GM19467 (cell line): ENCODE results near the gene MLN.

Source experiments
- ATAC-seq: cut with Tn5 transposase; IDR thresholded peaks from one replicate; pipeline ENCODE4 v1.9.1; 2021; ENCODE audit warnings: mild to moderate bottlenecking, moderate library complexity; ENCODE audit not compliant: unreplicated experiment

MLN gene

GRCh38 chr6:33790910-33791309, 12.9 kb downstream of the MLN start:
- ATAC-seq, result no peak

GRCh38 chr6:33790379-33790778, 13.4 kb downstream of the MLN start:
- no peak for ATAC-seq

GRCh38 chr6:33789550-33789895, 14.3 kb downstream of the MLN start:
- no peak for ATAC-seq

GRCh38 chr6:33788694-33789549, 14.9 kb downstream of the MLN start, which contains the start of gene LEMD2:
LEMD2 (minus strand) TSS chr6:33789130; CDS start chr6:33789116, 14 bp downstream.
- ATAC-seq, result peak; percentile 80

GRCh38 chr6:33787954-33788693, 15.7 kb downstream of the MLN start:
- ATAC-seq, result peak; percentile 39

- no peak for ATAC-seq
Observed at GRCh38 chr6:33787346-33787953, 16.4 kb downstream of the MLN start.

GRCh38 chr6:33786736-33787135, 17.1 kb downstream of the MLN start:
- no peak for ATAC-seq

- no peak for ATAC-seq
Observed at GRCh38 chr6:33785778-33786177, 18.0 kb downstream of the MLN start.

- ATAC-seq, result no peak
Observed at GRCh38 chr6:33784787-33785186, 19.0 kb downstream of the MLN start.

- no peak for ATAC-seq
Observed at GRCh38 chr6:33783781-33784520, 19.9 kb downstream of the MLN start.

- ATAC-seq, result no peak
Observed at GRCh38 chr6:33782561-33782960, 21.2 kb downstream of the MLN start.

GRCh38 chr6:33781131-33781975, 22.4 kb downstream of the MLN start:
- ATAC-seq, result no peak

- no peak for ATAC-seq
Observed at GRCh38 chr6:33779895-33780294, 23.9 kb downstream of the MLN start.

GRCh38 chr6:33779290-33779689, 24.5 kb downstream of the MLN start:
- ATAC-seq, result no peak

- no peak for ATAC-seq
Observed at GRCh38 chr6:33778444-33779121, 25.2 kb downstream of the MLN start.

- ATAC-seq, result no peak
Observed at GRCh38 chr6:33777398-33778388, 26.1 kb downstream of the MLN start.

- no peak for ATAC-seq
Observed at GRCh38 chr6:33776764-33777163, 27.0 kb downstream of the MLN start.

- no peak for ATAC-seq
Observed at GRCh38 chr6:33776186-33776585, 27.6 kb downstream of the MLN start.
